H9 (cell line): ENCODE data around the gene DGKD. TPM values are rescaled to one million over a fixed set of nuclear protein-coding genes. Genes with fewer than 3 reads are reported as not detected.

Source experiments
- DNase-seq: peaks from one replicate; pipeline ENCODE4 v3.0.0-alpha.2; 2017
- H2AFZ ChIP-seq: one replicate; pipeline ENCODE4 v1.6.1; 2013; ENCODE audit warnings: mild to moderate bottlenecking, low read length, control low read depth, moderate library complexity
- H2AK5ac ChIP-seq: 2 replicates; pipeline ENCODE4 v1.6.1; 2013; ENCODE audit warnings: low read length, control low read depth, mixed read lengths; ENCODE audit not compliant: insufficient read length
- H2BK120ac ChIP-seq: one replicate; pipeline ENCODE4 v1.6.1; 2013; ENCODE audit warnings: low read depth, mild to moderate bottlenecking, low read length, control low read depth, inconsistent platforms; ENCODE audit not compliant: poor library complexity, severe bottlenecking
- H2BK12ac ChIP-seq: 2 replicates; pipeline ENCODE4 v1.6.1; 2013; ENCODE audit warnings: low read length, control low read depth, mixed read lengths, low read depth; ENCODE audit not compliant: insufficient read length
- H2BK15ac ChIP-seq: 2 replicates; pipeline ENCODE4 v1.6.1; 2013; ENCODE audit warnings: low read depth, low read length, control low read depth
- H2BK20ac ChIP-seq: one replicate; pipeline ENCODE4 v1.6.1; 2013; ENCODE audit warnings: low read depth, mild to moderate bottlenecking, low read length, control low read depth, inconsistent platforms; ENCODE audit not compliant: poor library complexity, severe bottlenecking
- H2BK5ac ChIP-seq: 2 replicates; pipeline ENCODE4 v1.6.1; 2013; ENCODE audit warnings: low read length, control low read depth, mixed read lengths; ENCODE audit not compliant: insufficient read length
- H3K14ac ChIP-seq: 2 replicates; pipeline ENCODE4 v1.6.1; 2013; ENCODE audit warnings: low read length, control low read depth; ENCODE audit not compliant: insufficient read depth
- H3K18ac ChIP-seq: 2 replicates; pipeline ENCODE4 v1.6.1; 2013; ENCODE audit warnings: low read depth, mild to moderate bottlenecking, mixed read lengths, low read length, control low read depth; ENCODE audit not compliant: insufficient read length
- H3K23ac ChIP-seq: 2 replicates; pipeline ENCODE4 v1.6.1; 2013; ENCODE audit warnings: low read length, control low read depth, mixed read lengths, low read depth; ENCODE audit not compliant: insufficient read length
- H3K23me2 ChIP-seq: 2 replicates; pipeline ENCODE4 v1.6.1; 2013; ENCODE audit warnings: low read depth, mild to moderate bottlenecking, mixed read lengths, low read length, control low read depth; ENCODE audit not compliant: insufficient read length, poor library complexity, severe bottlenecking
- H3K27ac ChIP-seq: 2 replicates; pipeline ENCODE4 v1.5.1; 2013; ENCODE audit warnings: low read length, control low read depth, mixed read lengths, low read depth; ENCODE audit not compliant: insufficient read length
- H3K27me3 ChIP-seq: 2 replicates; pipeline ENCODE4 v1.6.1; 2013; ENCODE audit warnings: low read length, control low read depth, inconsistent platforms; ENCODE audit not compliant: insufficient read depth
- H3K4ac ChIP-seq: 2 replicates; pipeline ENCODE4 v1.6.1; 2013; ENCODE audit warnings: low read depth, mild to moderate bottlenecking, control low read depth, inconsistent platforms, low read length, moderate library complexity
- H3K4me1 ChIP-seq: 2 replicates; pipeline ENCODE4 v1.6.1; 2013; ENCODE audit warnings: low read length, control low read depth, inconsistent platforms; ENCODE audit not compliant: insufficient read depth
- H3K4me2 ChIP-seq: 2 replicates; pipeline ENCODE4 v1.6.1; 2013; ENCODE audit warnings: low read length, control low read depth, mixed read lengths; ENCODE audit not compliant: insufficient read length, insufficient read depth
- H3K56ac ChIP-seq: 2 replicates; pipeline ENCODE4 v1.6.1; 2013; ENCODE audit warnings: low read depth, mild to moderate bottlenecking, mixed read lengths, low read length, control low read depth; ENCODE audit not compliant: insufficient read length
- H3K79me1 ChIP-seq: 2 replicates; pipeline ENCODE4 v1.6.1; 2013; ENCODE audit warnings: low read depth, mild to moderate bottlenecking, moderate library complexity, low read length, control low read depth, inconsistent platforms; ENCODE audit not compliant: insufficient read depth, poor library complexity, severe bottlenecking
- H3K79me2 ChIP-seq: 2 replicates; pipeline ENCODE4 v1.6.1; 2013; ENCODE audit warnings: low read length, control low read depth, inconsistent platforms; ENCODE audit not compliant: insufficient read depth
- H3K9ac ChIP-seq: 2 replicates; pipeline ENCODE4 v1.6.1; 2013; ENCODE audit warnings: low read length, control low read depth, mixed read lengths; ENCODE audit not compliant: insufficient read length; ENCODE audit errors: extremely low read depth
- H3K9me3 ChIP-seq: one replicate; pipeline ENCODE4 v1.6.1; 2013; ENCODE audit warnings: low read depth, low read length, inconsistent platforms; ENCODE audit not compliant: control insufficient read depth
- H3T11ph ChIP-seq: one replicate; pipeline ENCODE4 v1.6.1; 2013; ENCODE audit warnings: mild to moderate bottlenecking, low read length, control low read depth, inconsistent platforms
- H4K20me1 ChIP-seq: one replicate; pipeline ENCODE4 v1.6.1; 2013; ENCODE audit not compliant: control insufficient read depth, insufficient read length, insufficient read depth
- H4K5ac ChIP-seq: 2 replicates; pipeline ENCODE4 v1.6.1; 2013; ENCODE audit warnings: low read depth, mild to moderate bottlenecking, mixed read lengths, low read length, control low read depth; ENCODE audit not compliant: insufficient read length
- H4K8ac ChIP-seq: replicated peaks from 2 replicates; pipeline ENCODE4 v1.6.1; 2013; ENCODE audit warnings: low read length, control low read depth, mixed read lengths, low read depth; ENCODE audit not compliant: insufficient read length
- H4K91ac ChIP-seq: 2 replicates; pipeline ENCODE4 v1.6.1; 2013; ENCODE audit warnings: low read depth, mild to moderate bottlenecking, moderate library complexity, mixed read lengths, low read length, control low read depth; ENCODE audit not compliant: insufficient read length
- H3K27ac Mint-ChIP-seq, 3 experiments: 2 replicates in 2 of 3; 3 replicates in 1 of 3; pipeline ENCODE4 v1.8.0; 2020 to 2021; ENCODE audit warnings: mixed read lengths in 3 of 3, mild to moderate bottlenecking in 1 of 3, moderate library complexity in 1 of 3
- H3K27me3 Mint-ChIP-seq: 2 replicates; pipeline ENCODE4 v1.8.0; 2021; ENCODE audit warnings: low read depth, mild to moderate bottlenecking, moderate library complexity, mixed read lengths
- H3K36me3 Mint-ChIP-seq, 3 experiments: 2 replicates in 2 of 3; 3 replicates in 1 of 3; pipeline ENCODE4 v1.8.0; 2020 to 2021; ENCODE audit warnings: low read depth in 3 of 3, mixed read lengths in 3 of 3; ENCODE audit not compliant: insufficient read depth in 1 of 3
- H3K4me1 Mint-ChIP-seq, 2 experiments: 2 replicates each; pipeline ENCODE4 v1.8.0; 2020; ENCODE audit warnings: mixed read lengths in 2 of 2
- H3K4me3 Mint-ChIP-seq, 2 experiments: 2 replicates in 1 of 2; 3 replicates in 1 of 2; pipeline ENCODE4 v1.8.0; 2020 to 2021; ENCODE audit warnings: mild to moderate bottlenecking in 2 of 2, mixed read lengths in 2 of 2, moderate library complexity in 1 of 2
- H3K9me3 Mint-ChIP-seq, 2 experiments: 2 replicates in 1 of 2; 3 replicates in 1 of 2; pipeline ENCODE4 v1.8.0; 2020; ENCODE audit warnings: mild to moderate bottlenecking in 2 of 2, mixed read lengths in 2 of 2, moderate library complexity in 1 of 2
- WGBS: extraction: QIAGEN DNeasy Blood & Tissue Kit; methylation state at CpG from one replicate; pipeline ENCODE4 v1.1.7; 2013; ENCODE audit warnings: missing lambda C conversion rate, low lambda C conversion rate, mixed read lengths; ENCODE audit not compliant: insufficient read length; ENCODE audit errors: extremely low coverage; 5-methylcytosine and 5-hydroxymethylcytosine counted together
- total RNA-seq: library from RNA; stranded (reverse); gene quantifications from 2 replicates; pipeline ENCODE4 v1.2.1, GENCODE V29; 2021
- TF ChIP-seq, protein P1 (sequence below): fragments of 200-600 bp; sonication (generic); conservative IDR thresholded peaks from 3 replicates; pipeline ENCODE4 v1.8.0; 2021; ENCODE audit warnings: antibody characterized with exemption, mild to moderate bottlenecking

The DGKD gene
- total RNA-seq, 1 experiment from 2014 or later = 20.7 TPM

DNA sequence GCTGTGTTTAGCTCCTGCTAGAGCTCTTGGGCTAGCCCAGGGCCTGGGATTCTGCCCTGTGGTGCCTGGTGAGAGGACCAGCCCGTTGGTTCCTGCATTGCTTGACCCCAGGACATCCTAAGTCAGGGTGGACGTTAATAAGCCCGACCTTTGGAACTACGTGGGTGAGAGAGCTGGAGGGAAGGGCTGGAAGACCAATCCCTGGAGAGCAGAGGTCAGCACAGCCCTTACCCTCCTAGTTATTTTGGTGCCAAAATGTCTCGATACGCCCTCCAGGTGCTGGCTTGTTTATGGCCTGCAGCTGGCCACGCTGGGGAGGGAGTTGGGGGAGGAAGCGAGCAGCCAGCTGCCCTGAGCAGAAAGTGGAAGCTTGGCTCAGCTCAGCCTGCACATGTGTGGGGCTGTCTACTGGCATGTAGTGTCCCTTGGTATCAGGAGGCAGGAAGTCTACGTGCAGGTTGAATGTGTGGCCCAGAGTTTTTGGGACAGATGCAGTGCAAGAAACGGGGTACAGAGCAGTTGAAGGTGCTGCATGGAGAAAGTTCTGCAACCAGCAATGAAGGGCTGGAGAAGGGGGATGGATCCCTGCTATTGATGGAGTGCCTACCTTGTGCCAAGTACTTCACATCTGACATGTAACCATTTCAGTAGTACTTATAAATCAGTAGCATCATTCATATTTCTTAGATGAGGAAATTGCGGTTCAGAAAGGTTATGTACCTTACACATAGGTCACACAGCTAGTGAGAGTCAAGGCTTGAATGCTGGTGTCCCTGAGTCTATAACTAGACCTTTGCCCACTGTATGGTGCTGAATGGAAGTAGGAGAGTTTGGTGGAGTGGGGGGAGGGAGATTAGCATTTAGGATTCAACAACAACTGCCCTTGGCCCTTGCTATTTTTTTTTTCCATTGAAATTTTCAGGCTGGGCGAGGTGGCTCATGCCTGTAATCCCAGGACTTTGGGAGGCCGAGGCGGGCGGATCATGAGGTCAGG, 5.0 kb upstream of the DGKD start:
- no peak overlapping the region for H2BK12ac ChIP-seq
- H3K27ac ChIP-seq = no peak overlapping the region
- H4K91ac ChIP-seq = no peak overlapping the region
- H3K79me2 ChIP-seq = no peaks in the 10 kb centered on the region
- no peaks in the 10 kb centered on the region for H3K79me1 ChIP-seq
- H2BK20ac ChIP-seq = no peak overlapping the region
- no peak overlapping the region for H3K56ac ChIP-seq
- H3K4me2 ChIP-seq = no peak overlapping the region
- no peak overlapping the region for H3K9ac ChIP-seq
- Mint-ChIP-seq H3K4me3 (no peak overlapping the region), H3K27ac (no peak overlapping the region), H3K36me3 (peaks cover 2 to 10% (median 3%) of the 10 kb centered on the region in 3 experiments; a peak in 3 of 7 replicates), H3K27me3 (peaks cover 80% of the 10 kb centered on the region), H3K4me1 (peaks cover 7 to 10% of the 10 kb centered on the region in 2 experiments), H3K9me3 (peaks cover 3% of the 10 kb centered on the region in 2 experiments; a peak in 1 of 5 replicates)
- H3K9me3 ChIP-seq = no peaks in the 10 kb centered on the region
- no peak overlapping the region for H4K8ac ChIP-seq
- no peak overlapping the region for H2AFZ ChIP-seq
- H4K20me1 ChIP-seq = no peaks in the 10 kb centered on the region
- peaks cover 6% of the 10 kb centered on the region for H3K23me2 ChIP-seq
- H3K18ac ChIP-seq = no peak overlapping the region
- H3K23ac ChIP-seq = no peak overlapping the region
- no peak overlapping the region for H2BK15ac ChIP-seq
- H3K14ac ChIP-seq = no peak overlapping the region
- H3T11ph ChIP-seq = no peak overlapping the region
- H2BK5ac ChIP-seq = no peak overlapping the region
- WGBS = no CpG with 5 or more reads among the region's 15 CpGs
- H3K4me1 ChIP-seq = no peaks in the 10 kb centered on the region
- no peak overlapping the region for H2AK5ac ChIP-seq
- DNase-seq = no peak
- no peak overlapping the region for H4K5ac ChIP-seq
- no peak overlapping the region for H2BK120ac ChIP-seq
- no peak overlapping the region for H3K4ac ChIP-seq
- TF ChIP-seq, protein P1, sequence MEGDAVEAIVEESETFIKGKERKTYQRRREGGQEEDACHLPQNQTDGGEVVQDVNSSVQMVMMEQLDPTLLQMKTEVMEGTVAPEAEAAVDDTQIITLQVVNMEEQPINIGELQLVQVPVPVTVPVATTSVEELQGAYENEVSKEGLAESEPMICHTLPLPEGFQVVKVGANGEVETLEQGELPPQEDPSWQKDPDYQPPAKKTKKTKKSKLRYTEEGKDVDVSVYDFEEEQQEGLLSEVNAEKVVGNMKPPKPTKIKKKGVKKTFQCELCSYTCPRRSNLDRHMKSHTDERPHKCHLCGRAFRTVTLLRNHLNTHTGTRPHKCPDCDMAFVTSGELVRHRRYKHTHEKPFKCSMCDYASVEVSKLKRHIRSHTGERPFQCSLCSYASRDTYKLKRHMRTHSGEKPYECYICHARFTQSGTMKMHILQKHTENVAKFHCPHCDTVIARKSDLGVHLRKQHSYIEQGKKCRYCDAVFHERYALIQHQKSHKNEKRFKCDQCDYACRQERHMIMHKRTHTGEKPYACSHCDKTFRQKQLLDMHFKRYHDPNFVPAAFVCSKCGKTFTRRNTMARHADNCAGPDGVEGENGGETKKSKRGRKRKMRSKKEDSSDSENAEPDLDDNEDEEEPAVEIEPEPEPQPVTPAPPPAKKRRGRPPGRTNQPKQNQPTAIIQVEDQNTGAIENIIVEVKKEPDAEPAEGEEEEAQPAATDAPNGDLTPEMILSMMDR = no peak
- no peaks in the 10 kb centered on the region for H3K27me3 ChIP-seq
